K562 (cell line): ENCODE results near the gene GGACT. TPM values are rescaled to one million over a fixed set of nuclear protein-coding genes. Genes with fewer than 3 reads are reported as not detected.

Experiments used
- CXXC5 ChIP-seq: fragments of 250-450 bp; sonication (Bioruptor Pico); IDR thresholded peaks from 2 replicates; pipeline ENCODE4 v1.8.0; 2022; ENCODE audit warnings: inconsistent platforms, mild to moderate bottlenecking, moderate library complexity
- DNMT1 ChIP-seq: fragments of 450-650 bp; IDR thresholded peaks from 2 replicates; pipeline ENCODE4 v1.6.1; 2016; ENCODE audit warnings: antibody characterized with exemption, mild to moderate bottlenecking
- NKRF ChIP-seq: fragments of 450-650 bp; IDR thresholded peaks from 2 replicates; pipeline ENCODE4 v1.6.1; 2016; ENCODE audit warnings: borderline replicate concordance
- SMARCA5 ChIP-seq: fragments of 450-650 bp; IDR thresholded peaks from 2 replicates; pipeline ENCODE4 v1.6.1; 2016
- ZBTB40 ChIP-seq, 2 experiments: fragments of 450-650 bp in 1 of 2; sonication (generic) in 1 of 2; formaldehyde crosslinking in 1 of 2; IDR thresholded peaks; 2 replicates each; pipeline versions ENCODE4 v1.7.1 to v1.9.0; 2016 to 2022; ENCODE audit warnings: inconsistent platforms in 1 of 2, mild to moderate bottlenecking in 1 of 2, missing genetic modification reagents in 1 of 2
- polyA plus RNA-seq, 8 experiments: library from polyadenylated mRNA; depleted of rRNA in 4 of 8; stranded (reverse) in 5 of 8; unstranded in 3 of 8; fragments of >200 nt; fragmentation: Nextera tagmentation in 2 of 8; fragmentation: Illumina TruSeq in 1 of 8; extraction: Ambion mirVana in 2 of 8; extraction: Trizol in 1 of 8; gene quantifications; 2 replicates each; pipeline versions ENCODE4 v1.2.1 to v1.2.3, GENCODE V29; 2011 to 2014; ENCODE audit warnings: inconsistent platforms in 1 of 8, missing spikeins in 1 of 8
- total RNA-seq, 7 experiments: library from RNA; depleted of rRNA in 6 of 7; stranded (reverse); fragments of >200 nt in 6 of 7; fragmentation: Illumina TruSeq in 2 of 7; extraction: Trizol in 2 of 7; gene quantifications; 2 replicates each; pipeline versions ENCODE4 v1.2.1 to v1.2.3, GENCODE V29; 2011 to 2021; ENCODE audit warnings: low replicate concordance in 1 of 7

The GGACT gene
- total and polyA plus RNA-seq, 9 of the 15 experiments (the other 6 are each of a cell fraction or from before 2014, with no cell fraction given) = 0.20 to 3.2 (median 1.7) TPM

GRCh38 chr13:100508455-100508854 lies 80.1 kb downstream of the GGACT start (continued):
- no peak for TF ChIP-seq ZBTB40 (IDR thresholded peaks at IDR 0.05)
- no peak for TF ChIP-seq ZBTB40 (CRISPR knock-in tag; IDR thresholded peaks at IDR 0.05)
- no peak for TF ChIP-seq DNMT1
- TF ChIP-seq SMARCA5 = no peak
- no peak for TF ChIP-seq CXXC5 (CRISPR knock-in tag)
- no peak for TF ChIP-seq NKRF
